DND-41 (cell line): ENCODE results near the gene PRR23E.

Experiments
- CTCF ChIP-seq: IDR thresholded peaks from 2 replicates; pipeline ENCODE4 v1.5.1; 2012; ENCODE audit warnings: borderline replicate concordance, low read length, moderate library complexity, mild to moderate bottlenecking; ENCODE audit not compliant: poor library complexity, severe bottlenecking; ENCODE audit errors: extremely low read depth
- EZH2 ChIP-seq: IDR thresholded peaks from 3 replicates; pipeline ENCODE4 v1.6.1; 2012; ENCODE audit warnings: borderline replicate concordance, low read depth, mild to moderate bottlenecking, moderate library complexity, low read length, inconsistent platforms; ENCODE audit not compliant: severe bottlenecking

GRCh38 chr3:127174284-127174683, 18.6 kb upstream of the PRR23E start:
- TF ChIP-seq EZH2, result no peak
- TF ChIP-seq CTCF, result no peak
